Measurements from ENCODE around the gene LRSAM1.

Gene LRSAM1

DNA sequence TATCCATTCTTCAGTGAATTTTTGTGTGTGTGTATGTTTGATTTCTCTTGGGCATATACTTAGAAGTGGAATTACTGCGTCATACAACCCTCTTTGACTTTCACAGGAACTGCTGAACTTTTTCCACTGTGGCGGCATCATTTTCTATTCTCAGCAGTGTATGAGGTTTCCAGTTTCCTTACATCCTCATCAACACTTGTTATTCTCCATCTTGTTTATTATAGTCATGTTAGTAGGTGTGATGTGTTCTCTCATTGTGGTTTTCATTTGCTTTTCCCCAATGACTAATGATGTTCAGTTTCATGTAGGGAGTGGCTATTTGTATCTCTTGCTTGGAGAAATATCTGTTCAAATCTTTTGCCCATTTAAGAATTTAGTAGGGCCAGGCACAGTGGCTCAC lies 24.6 kb upstream of the LRSAM1 start:
- DNase-seq: no peak

GRCh38 chr9:127428348-127428747 lies 23.0 kb upstream of the LRSAM1 start:
- DNase-seq: no peak

DNA sequence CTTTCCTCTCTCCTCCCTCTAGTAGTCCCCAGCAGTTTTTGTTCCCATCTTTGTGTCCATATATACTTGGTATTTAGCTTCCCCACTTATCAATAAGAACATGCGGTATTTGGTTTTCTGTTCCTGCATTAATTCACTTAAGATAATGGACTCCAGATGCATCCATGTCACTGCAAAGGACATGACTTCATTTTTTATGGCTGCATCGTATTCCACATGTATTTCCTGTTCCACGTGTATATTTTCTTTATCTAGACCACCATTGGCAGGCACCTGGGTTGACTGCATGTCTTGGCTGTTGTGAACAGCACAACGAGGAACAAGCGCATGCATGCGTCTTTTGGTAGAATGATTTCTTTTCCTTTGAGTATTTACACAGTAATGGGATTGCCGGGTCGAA lies 20.9 kb upstream of the LRSAM1 start:
- no peak for DNase-seq

GRCh38 chr9:127437497-127438264 lies 13.6 kb upstream of the LRSAM1 start:
- DNase-seq: no peak

DNA sequence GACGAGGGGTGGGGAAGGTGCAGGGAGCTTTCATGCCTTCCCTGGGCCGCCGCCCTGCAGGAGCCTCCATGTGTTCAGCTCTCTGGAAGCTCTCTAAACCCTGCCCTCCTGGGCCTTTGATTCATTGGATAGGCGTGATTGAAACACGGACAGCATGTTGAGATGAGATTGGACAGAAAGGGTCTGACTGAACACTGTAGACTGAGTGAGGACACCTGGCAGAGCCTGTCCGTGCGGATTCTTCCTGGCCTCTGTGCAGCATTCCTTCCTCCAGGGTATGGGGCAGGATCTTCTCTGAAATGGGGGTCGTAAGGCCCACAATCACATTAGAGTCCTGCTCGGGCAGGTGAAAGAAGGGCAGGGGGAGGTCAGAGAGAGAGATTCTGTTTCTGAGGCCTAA lies 12.9 kb upstream of the LRSAM1 start:
- DNase-seq: no peak

- DNase-seq: no peak
Observed at GRCh38 chr9:127444283-127444920, 6.9 kb upstream of the LRSAM1 start.

DNA sequence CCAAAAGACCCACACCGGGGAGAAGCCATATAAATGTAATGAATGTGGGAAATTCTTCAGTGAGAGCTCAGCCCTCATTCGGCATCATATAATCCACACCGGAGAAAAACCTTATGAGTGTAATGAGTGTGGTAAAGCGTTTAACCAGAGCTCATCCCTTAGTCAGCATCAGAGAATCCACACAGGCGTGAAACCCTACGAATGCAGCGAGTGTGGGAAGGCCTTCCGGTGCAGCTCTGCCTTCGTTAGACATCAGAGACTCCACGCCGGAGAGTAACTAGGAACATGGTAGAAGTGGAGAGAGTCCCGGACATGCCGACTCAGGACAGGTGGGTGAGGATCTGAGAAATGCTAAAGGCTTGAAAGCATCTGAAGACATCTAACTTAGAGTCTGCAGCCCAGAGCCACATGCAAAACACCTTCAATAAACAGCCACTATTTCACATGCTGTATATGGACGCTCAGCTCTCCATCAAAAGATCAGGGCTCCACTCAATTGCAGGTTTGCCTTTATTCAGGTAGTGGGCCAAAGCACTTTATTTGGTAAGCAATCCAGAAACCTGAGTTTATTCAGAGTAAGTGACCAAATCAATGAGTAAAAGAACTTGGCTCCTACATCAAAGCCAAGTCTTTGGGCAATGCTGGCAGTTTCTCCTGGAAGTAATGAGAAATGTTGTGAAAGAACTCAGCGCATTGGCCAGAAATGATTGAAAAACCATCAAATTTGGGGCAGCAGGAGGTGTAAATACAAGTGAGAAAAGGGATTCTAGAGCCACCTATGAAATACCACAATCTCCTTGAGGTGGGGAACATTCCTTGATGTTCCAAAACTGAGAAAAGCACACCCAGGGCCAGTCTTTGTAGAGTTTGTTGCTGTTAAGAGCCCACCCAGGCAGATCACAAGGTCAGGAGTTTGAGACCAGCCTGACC lies 6.1 kb upstream of the LRSAM1 start:
- DNase-seq: no peak

- DNase-seq: no peak
Observed at GRCh38 chr9:127445851-127446712, 5.2 kb upstream of the LRSAM1 start.

GRCh38 chr9:127446713-127447415 lies 4.4 kb upstream of the LRSAM1 start:
- no peak for DNase-seq

DNA sequence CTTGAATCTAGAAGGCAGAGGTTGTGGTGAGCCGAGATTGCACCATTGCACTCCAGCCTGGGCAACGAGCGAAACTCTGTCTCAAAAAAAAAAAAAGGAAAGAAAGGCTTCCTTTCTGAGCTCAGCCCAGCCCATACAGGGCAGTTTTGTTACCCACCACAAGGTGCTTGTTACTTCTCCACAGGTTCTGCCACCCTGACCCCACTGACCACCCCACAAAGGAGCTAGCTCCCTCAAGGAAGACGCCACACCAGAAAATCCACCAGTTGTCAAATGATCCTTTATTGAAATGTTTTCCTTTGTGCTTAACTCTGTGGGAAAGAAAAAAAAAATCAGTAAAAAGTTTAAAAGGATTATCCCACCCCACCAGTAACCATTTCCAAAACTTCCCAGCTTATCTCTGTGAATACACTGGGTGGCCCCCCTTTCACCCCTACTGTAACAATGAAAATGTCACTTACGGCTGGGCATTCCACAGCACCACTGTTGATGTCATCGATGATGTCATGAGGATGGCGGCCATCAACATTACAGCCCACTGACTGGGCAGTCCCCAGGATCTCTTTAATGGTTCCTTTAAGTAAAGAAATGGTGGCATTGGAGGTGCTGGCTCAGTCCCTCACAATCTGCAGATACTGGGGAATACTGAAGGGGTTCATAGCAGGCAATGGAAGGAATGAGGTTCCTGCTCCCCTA lies 3.7 kb upstream of the LRSAM1 start:
- DNase-seq: no peak

GRCh38 chr9:127448112-127448805 lies 3.1 kb upstream of the LRSAM1 start:
- DNase-seq: no peak

DNA sequence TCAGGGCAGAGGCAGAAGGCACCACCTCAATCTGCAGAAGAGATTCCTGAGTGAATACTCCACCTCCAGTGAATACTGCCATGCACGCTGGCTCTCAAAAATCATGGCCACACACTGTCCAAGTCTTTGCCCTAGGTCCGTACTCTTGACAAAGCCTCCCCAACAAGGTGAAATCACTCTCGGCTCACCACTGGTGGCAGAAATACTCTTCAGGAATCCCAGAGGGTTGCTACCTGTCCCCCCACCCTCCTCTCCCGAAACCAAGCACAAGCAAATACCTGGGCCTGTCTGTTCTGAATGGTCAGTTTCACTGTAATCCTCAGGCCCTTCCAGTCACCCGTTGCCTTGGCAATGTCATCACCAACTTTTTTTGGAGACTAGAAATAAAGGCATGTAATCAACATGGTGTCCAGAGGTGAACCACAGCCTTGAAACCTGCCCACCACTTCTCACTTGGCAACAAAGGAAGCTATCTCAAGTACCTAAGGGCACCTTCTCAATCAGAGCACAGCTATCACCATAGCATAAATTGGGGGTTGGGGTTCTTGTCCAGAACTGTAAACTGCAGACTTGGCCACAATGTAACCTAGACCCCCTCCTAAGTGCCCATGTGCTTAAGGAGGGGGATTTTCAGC lies 1.9 kb upstream of the LRSAM1 start:
- DNase-seq: no peak

- DNase-seq: no peak
Observed at GRCh38 chr9:127450243-127450760, 1.0 kb upstream of the LRSAM1 start.

DNA sequence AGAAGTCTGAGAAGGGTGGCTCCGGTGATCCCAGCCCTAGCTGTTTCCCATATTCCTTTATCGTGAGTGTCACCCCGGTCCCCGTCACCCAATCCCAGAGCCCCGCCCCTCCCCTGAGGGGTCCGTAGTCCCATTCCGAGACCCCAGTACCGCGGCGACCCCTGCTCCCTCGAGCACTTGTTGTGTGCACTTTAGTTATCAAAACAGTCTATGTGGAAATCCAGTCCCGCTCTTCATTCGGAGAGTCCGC lies 223 bp downstream of the LRSAM1 start:
- DNase-seq: no peak

GRCh38 chr9:127451858-127452656 lies 747 bp downstream of the LRSAM1 start:
- peak; percentile 8 for DNase-seq

GRCh38 chr9:127452691-127453090 lies 1.4 kb downstream of the LRSAM1 start:
- DNase-seq: no peak

GRCh38 chr9:127455324-127455992 lies 4.1 kb downstream of the LRSAM1 start:
- no peak for DNase-seq

DNA sequence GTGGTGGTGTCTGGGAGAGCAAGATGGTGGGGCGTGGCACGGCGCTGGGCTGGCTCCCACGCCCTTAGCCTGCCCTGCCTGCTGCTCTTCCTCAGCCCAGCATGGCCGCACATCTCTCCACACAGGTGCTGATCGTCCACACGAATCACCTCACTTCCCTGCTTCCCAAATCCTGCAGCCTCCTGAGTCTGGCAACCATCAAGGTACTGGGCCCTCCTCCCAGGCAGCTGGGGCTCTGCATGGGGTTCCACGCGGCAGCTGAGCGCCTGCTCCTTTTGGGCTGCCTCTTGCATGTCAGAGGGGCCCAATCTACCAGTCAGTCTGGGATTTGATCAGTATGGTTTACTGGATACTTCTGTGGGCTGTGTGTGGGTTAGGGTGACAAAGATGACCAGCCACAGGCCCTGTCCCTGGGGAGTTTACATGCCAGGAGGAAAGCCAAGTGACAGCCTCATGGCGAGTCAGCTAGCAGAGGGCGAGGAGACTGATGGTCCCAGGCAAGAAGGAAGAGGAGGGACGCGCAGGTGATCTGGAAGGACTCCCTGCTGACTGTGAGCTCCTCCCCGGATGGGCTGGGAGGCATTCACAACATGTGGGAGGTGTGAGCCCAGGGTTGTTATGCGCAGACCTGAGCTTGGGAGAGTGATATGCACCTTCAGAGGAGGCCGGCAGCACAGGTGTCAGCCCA lies 6.0 kb downstream of the LRSAM1 start:
- no peak for DNase-seq

Data from effector CD8-positive, alpha-beta T cell (primary cell).